Mesenteric fat pad (tissue), 1 donor: ENCODE measurements around the gene LINGO3. TPM values are rescaled to one million over a fixed set of nuclear protein-coding genes. Genes with fewer than 3 reads are reported as not detected.
"Not testable (repeated sequence)": the region's sequence is repeated elsewhere in the genome, so short reads cannot be mapped to it uniquely, and the experiment has no call there.

ENCODE experiments used
- DNase-seq: peaks from one replicate; pipeline ENCODE4 v3.0.0-alpha.2; 2020; ENCODE audit warnings: low spot score
- total RNA-seq: library from RNA; stranded (reverse); fragmentation: NEBNext Ultra II Directional; extraction: Animal tissue kit (Norgen Biotek cat#: 25700); gene quantifications from one replicate; pipeline ENCODE4 v1.2.1, GENCODE V29; 2021
- donor health status: DM: yes; HTN: yes; CAD: no.

Gene LINGO3
- total RNA-seq, 1 donor from 2014 or later: not detected

- peak; percentile 94 for DNase-seq
These were observed 25.7 kb downstream of the LINGO3 start, which contains the start of gene PEAK3 for GRCh38 chr19:2282062-2282861. TSS of gene PEAK3 (minus strand) at chr19:2282175. CDS start at chr19:2280931, 1,244 bp downstream.

- not testable (repeated sequence) for DNase-seq
These were observed 26.5 kb downstream of the LINGO3 start for GRCh38 chr19:2281265-2282061.

- no peak for DNase-seq
These were observed 27.2 kb downstream of the LINGO3 start for GRCh38 chr19:2280633-2281264.

GRCh38 chr19:2278459-2279158 lies 29.3 kb downstream of the LINGO3 start:
- DNase-seq: no peak

GRCh38 chr19:2277138-2277537 lies 30.8 kb downstream of the LINGO3 start:
- no peak for DNase-seq

- no peak for DNase-seq
These were observed 31.4 kb downstream of the LINGO3 start for GRCh38 chr19:2276429-2276986.

GRCh38 chr19:2275588-2276428 lies 32.1 kb downstream of the LINGO3 start:
- no peak for DNase-seq

GRCh38 chr19:2274931-2275535 lies 32.9 kb downstream of the LINGO3 start:
- no peak for DNase-seq

- DNase-seq: no peak
These were observed 33.7 kb downstream of the LINGO3 start for GRCh38 chr19:2274185-2274711.

- DNase-seq: peak; percentile 95
These were observed 34.4 kb downstream of the LINGO3 start for GRCh38 chr19:2273356-2274184.

GRCh38 chr19:2271234-2272103 lies 36.5 kb downstream of the LINGO3 start:
- no peak for DNase-seq

- DNase-seq: peak; percentile 96
These were observed 37.3 kb downstream of the LINGO3 start for GRCh38 chr19:2270423-2271233.

GRCh38 chr19:2270157-2270422 lies 37.9 kb downstream of the LINGO3 start:
- DNase-seq: no peak

GRCh38 chr19:2269244-2270156 lies 38.5 kb downstream of the LINGO3 start:
- DNase-seq: peak; percentile 100

- no peak for DNase-seq
These were observed 39.1 kb downstream of the LINGO3 start for GRCh38 chr19:2268861-2269243.

- DNase-seq: no peak
These were observed 39.5 kb downstream of the LINGO3 start for GRCh38 chr19:2268480-2268830.
